Ovary (tissue), 9 donors: ENCODE results near the gene TMBIM6. TPM values are rescaled to one million over a fixed set of nuclear protein-coding genes. Genes with fewer than 3 reads are reported as not detected.

Source experiments
- DNase-seq, 5 donors: peaks; one replicate each; pipeline ENCODE4 v3.0.0-alpha.2; 2019 to 2020
- H3K27ac ChIP-seq, 2 donors: fragments of 200-600 bp; one replicate each; pipeline versions ENCODE4 v1.5.1 to v1.8.0; 2019 to 2022
- H3K27me3 ChIP-seq: fragments of 200-600 bp; one replicate; pipeline ENCODE4 v1.8.0; 2022
- H3K36me3 ChIP-seq: fragments of 200-600 bp; sonication (generic); one replicate; pipeline ENCODE4 v1.5.1; 2019
- H3K4me1 ChIP-seq: one replicate; pipeline ENCODE4 v1.8.1; 2013; ENCODE audit warnings: mild to moderate bottlenecking, moderate library complexity; ENCODE audit not compliant: insufficient read depth
- H3K4me3 ChIP-seq: fragments of 200-600 bp; sonication (generic); one replicate; pipeline ENCODE4 v1.5.1; 2017
- H3K9me3 ChIP-seq, 2 donors: fragments of 200-600 bp in 1 of 2; sonication (generic) in 1 of 2; one replicate each; pipeline versions ENCODE4 v1.5.1 to v1.8.1; 2013 to 2019; ENCODE audit warnings: mild to moderate bottlenecking in 1 of 2, moderate library complexity in 1 of 2
- EP300 ChIP-seq: sonication (generic); formaldehyde crosslinking; IDR thresholded peaks from one replicate; pipeline ENCODE4 v1.6.1; 2017; ENCODE audit warnings: antibody characterized with exemption
- POLR2A ChIP-seq: fragments of 450-650 bp; IDR thresholded peaks from one replicate; pipeline ENCODE4 v1.6.1; 2017; ENCODE audit warnings: antibody characterized with exemption, mild to moderate bottlenecking, moderate library complexity
- WGBS, 3 donors: extraction: QIAGEN DNeasy Blood & Tissue Kit in 1 of 3; methylation state at CpG; one replicate each; pipeline versions ENCODE4 v1.1.5 to v1.1.7; 2013 to 2017; 5-methylcytosine and 5-hydroxymethylcytosine counted together
- intact Hi-C, 4 donors: fragments of 100-400 bp; cut with DNase I; formaldehyde crosslinking; loops; one replicate each; pipeline versions ENCODE4 v1.11.0 to v1.15.1; 2022 to 2023
- polyA plus RNA-seq, 2 donors: library from polyadenylated mRNA; stranded (reverse); fragments of 200-250 nt in 1 of 2; fragments of 350-450 nt in 1 of 2; fragmentation: Illumina TruSeq in 1 of 2; extraction: RNeasy Lipid Tissue Mini Kit (QIAGEN cat#74804) in 1 of 2; gene quantifications; one replicate each; pipeline ENCODE4 v1.2.3, GENCODE V29; 2013 to 2014
- total RNA-seq, 7 donors: library from RNA; depleted of rRNA in 2 of 7; stranded (reverse); fragments of >200 nt in 2 of 7; fragmentation: NEBNext Ultra II Directional in 3 of 7; extraction: Animal tissue kit (Norgen Biotek cat#: 25700) in 3 of 7; gene quantifications; one replicate each; pipeline versions ENCODE4 v1.1.0 to v1.2.4, GENCODE V29; 2016 to 2023
- TF ChIP-seq, protein P1 (sequence below), 3 donors: fragments of 450-650 bp in 2 of 3; fragments of 200-600 bp in 1 of 3; IDR thresholded peaks; one replicate each; pipeline versions ENCODE4 v1.5.1 to v1.8.0; 2016 to 2022; ENCODE audit warnings: antibody characterized with exemption in 3 of 3, mild to moderate bottlenecking in 1 of 3
- donor health status: DM: no; HTN: no; CAD: no; lungs with moderate emphysema.
- donor health status: DM: no; HTN: no; CAD: no.
- donor health status: Bipolar disorder and iron deficiency.
- donor health status: DM: yes; HTN: yes; CAD: no.
- donor health status: DM: no; HTN: no; CAD: no.
- donor health status: DM: yes; HTN: yes; CAD: no.

Gene TMBIM6
- total and polyA plus RNA-seq, 9 donors = 203 to 677 (median 335) TPM

DNA sequence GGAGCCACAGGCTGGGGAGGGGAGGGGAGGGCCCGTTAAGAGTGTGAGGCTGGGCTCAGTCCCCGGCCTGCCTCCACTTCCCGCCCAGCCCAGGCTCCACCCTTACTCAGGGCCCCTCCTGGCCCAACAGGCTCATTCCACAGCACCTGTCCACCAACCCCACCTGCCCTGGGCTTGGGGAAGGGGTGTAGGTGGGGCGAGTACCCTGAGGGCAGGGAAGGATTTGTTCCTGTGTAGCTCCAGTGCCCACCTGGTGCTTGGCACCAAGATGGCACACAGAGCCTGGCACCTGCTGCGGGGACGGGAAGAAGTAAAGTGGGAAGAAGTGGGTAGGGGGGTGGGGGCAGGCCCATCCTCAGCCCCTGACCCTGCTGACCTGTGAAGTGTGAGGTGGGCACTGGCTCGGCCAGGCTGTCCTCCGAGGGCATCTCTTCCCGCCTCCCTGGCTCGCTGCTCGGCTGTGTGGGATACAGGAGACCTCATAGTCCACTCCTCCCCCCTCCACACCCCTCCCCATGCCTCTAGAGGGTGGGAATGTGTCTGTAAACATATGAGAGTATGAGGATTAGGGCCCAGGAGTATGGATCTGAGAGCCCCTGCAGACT lies 51.7 kb downstream of the TMBIM6 start:
- Histone ChIP-seq H3K4me3 (no peak overlapping the region), H3K27ac (no peak overlapping the region), H3K4me1 (no peaks in the 10 kb centered on the region), H3K9me3 (no peaks in the 10 kb centered on the region), H3K27me3 (no peaks in the 10 kb centered on the region), H3K36me3 (no peaks in the 10 kb centered on the region)
- intact Hi-C loops = no loop called here
- whole genome bisulfite sequencing, 3 donors = 82 to 85% (median 84%) methylated on average over 11 of the region's 11 CpGs
- TF ChIP-seq, protein P1, sequence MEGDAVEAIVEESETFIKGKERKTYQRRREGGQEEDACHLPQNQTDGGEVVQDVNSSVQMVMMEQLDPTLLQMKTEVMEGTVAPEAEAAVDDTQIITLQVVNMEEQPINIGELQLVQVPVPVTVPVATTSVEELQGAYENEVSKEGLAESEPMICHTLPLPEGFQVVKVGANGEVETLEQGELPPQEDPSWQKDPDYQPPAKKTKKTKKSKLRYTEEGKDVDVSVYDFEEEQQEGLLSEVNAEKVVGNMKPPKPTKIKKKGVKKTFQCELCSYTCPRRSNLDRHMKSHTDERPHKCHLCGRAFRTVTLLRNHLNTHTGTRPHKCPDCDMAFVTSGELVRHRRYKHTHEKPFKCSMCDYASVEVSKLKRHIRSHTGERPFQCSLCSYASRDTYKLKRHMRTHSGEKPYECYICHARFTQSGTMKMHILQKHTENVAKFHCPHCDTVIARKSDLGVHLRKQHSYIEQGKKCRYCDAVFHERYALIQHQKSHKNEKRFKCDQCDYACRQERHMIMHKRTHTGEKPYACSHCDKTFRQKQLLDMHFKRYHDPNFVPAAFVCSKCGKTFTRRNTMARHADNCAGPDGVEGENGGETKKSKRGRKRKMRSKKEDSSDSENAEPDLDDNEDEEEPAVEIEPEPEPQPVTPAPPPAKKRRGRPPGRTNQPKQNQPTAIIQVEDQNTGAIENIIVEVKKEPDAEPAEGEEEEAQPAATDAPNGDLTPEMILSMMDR (IDR thresholded peaks at IDR 0.05) = no peak
- TF ChIP-seq EP300 = no peak
- no peak for TF ChIP-seq POLR2A
- no peak for DNase-seq

DNA sequence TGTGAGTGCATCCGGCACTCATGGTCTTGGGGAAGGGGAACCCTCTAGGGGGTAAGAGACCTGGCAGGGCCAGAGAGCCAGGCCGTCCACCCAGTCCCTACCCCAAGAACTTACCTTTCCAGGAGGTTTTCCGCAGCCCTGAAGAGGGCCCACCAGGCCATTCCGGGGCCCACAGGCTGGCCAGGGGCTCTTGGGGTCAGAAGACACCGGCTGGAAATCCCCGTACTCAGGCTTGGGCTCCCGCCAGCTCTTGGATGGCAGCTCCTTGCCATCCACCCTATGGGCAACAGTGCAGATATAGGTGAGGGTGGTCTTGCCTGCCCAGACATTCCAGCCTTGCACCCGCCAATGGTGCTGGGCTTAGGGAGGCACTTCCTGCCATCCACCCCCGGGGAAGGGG lies 52.3 kb downstream of the TMBIM6 start:
- no peaks in the 10 kb centered on the region for H3K4me1 ChIP-seq
- intact Hi-C loops = no loop called here
- no peaks in the 10 kb centered on the region for H3K9me3 ChIP-seq
- H3K27me3 ChIP-seq = no peaks in the 10 kb centered on the region
- WGBS, 3 donors = 85 to 92% (median 86%) methylated on average over 9 of the region's 9 CpGs
- H3K4me3 ChIP-seq = no peak overlapping the region
- DNase-seq = peak in 1 of 5 donors; percentile 28
- TF ChIP-seq POLR2A = no peak
- no peak for TF ChIP-seq EP300
- TF ChIP-seq, protein P1 (IDR thresholded peaks at IDR 0.05) = no peak
- no peaks in the 10 kb centered on the region for H3K36me3 ChIP-seq
- no peak overlapping the region for H3K27ac ChIP-seq

DNA sequence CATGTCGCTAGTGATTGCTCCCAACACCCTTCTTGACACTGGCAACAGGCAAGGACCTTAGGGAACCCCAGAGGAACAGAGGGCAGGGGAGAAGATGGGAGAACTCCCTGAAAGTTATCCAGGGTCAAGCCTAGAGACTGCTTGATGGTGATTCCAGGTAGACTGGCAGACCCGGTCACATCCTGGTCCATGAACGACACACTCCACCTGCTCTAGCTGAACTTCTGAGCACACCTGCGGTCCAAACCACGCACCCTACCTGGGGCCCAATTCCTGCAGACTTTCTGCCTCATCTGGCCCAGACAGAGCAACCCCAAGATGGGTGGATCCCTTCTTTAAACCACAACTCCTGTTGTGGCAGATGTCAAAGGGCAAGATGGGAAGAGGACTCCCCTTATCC lies 52.7 kb downstream of the TMBIM6 start:
- H3K27me3 ChIP-seq = no peaks in the 10 kb centered on the region
- no peak overlapping the region for H3K4me3 ChIP-seq
- H3K9me3 ChIP-seq = no peaks in the 10 kb centered on the region
- H3K36me3 ChIP-seq = no peaks in the 10 kb centered on the region
- H3K4me1 ChIP-seq = no peaks in the 10 kb centered on the region
- WGBS, 3 donors = 86 to 94% (median 91%) methylated on average over 5 of the region's 5 CpGs
- intact Hi-C loops = no loop called here
- H3K27ac ChIP-seq = no peak overlapping the region
- peak in 1 of 5 donors; percentile 7 for DNase-seq
- TF ChIP-seq POLR2A (no peak), EP300 (no peak)
- TF ChIP-seq, protein P1 (IDR thresholded peaks at IDR 0.05) = no peak

DNA sequence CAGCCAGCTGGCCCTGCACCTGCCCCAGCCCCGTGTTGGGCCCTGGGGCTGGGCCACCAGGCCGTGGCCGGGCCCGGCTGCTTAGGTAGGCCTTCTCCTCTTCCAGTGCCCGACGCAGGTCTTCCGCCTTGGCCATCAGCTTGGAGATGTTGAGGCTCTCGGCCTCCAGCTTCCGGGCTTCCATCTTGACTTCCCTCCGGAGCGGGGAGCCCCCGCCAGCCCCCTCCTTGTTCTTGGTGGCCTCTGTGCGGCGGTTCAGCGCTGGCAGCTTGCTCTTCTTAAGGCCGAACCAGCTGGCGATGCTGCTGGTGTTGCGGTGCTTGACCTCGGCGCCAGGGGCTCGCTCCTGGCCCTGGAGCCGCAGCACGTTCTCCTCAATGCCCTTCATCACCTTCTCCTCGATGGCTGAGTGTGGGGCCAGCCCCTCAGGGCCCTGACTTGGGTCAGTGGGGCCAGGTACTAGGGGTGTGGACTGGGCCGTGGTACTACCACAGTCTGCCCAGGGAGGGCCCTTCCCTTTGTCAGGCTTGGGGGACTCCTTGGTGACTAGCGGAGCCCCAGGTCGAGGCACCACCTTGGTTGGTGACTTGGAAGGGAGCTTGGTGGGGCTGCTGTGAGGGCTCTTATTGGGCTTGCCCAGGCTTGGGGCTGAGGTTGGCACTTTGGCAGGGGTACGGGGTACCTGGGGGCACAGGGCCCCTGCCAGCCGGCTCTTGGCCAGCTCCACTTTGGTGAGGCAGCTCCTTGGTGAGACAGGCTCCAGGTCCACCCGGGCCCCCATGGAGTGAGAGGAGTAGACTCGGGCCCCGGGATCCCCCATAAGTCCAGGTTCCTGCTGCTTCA lies 53.7 kb downstream of the TMBIM6 start:
- TF ChIP-seq EP300 (no peak), POLR2A (no peak)
- TF ChIP-seq, protein P1 (IDR thresholded peaks at IDR 0.05) = no peak
- Histone ChIP-seq H3K36me3 (no peaks in the 10 kb centered on the region), H3K9me3 (no peaks in the 10 kb centered on the region), H3K4me1 (no peaks in the 10 kb centered on the region), H3K4me3 (no peak overlapping the region), H3K27me3 (no peaks in the 10 kb centered on the region), H3K27ac (no peak overlapping the region)
- no peak for DNase-seq
- intact Hi-C loops = no loop called here
- 86 to 93% (median 87%) methylated on average over 28 to 32 of the region's 32 CpGs for WGBS, 3 donors
